Activated CD8-positive, alpha-beta memory T cell treated with anti-CD3 and anti-CD28 coated beads for 4 hours (primary cell): ENCODE data around the gene PNMT.
"Not testable (repeated sequence)": the region's sequence is repeated elsewhere in the genome, so short reads cannot be mapped to it uniquely, and the experiment has no call there.

Experiments used
- DNase-seq, 2 donors: peaks; one replicate each; pipeline ENCODE4 v3.0.0-alpha.2; 2020; ENCODE audit warnings: low read depth in 2 of 2

Gene PNMT

GRCh38 chr17:39687546-39688474 lies 19.6 kb downstream of the PNMT start, which contains the start of gene PGAP3:
Gene PGAP3 (minus strand): TSS chr17:39688057. CDS start chr17:39688014, 43 bp downstream.
- peak; percentile 69 to 76 for DNase-seq

DNA sequence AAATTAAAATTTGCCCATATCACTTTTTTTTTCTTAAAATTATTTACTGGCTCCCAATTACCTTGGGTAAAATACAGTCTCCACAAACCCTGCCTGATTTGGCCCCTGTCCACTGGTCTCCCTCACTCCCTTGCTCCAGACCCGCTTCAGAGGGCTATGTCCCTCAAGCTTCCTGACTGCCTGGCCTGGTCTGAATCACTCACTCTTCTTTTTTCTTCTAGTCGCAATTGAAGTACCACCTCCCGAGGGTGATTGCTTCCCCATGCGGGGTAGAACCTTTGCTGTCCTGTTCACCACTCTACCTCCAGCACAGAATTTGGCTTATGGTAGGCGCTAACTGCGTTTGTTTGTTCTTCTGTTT lies 20.2 kb downstream of the PNMT start:
- no peak for DNase-seq

DNA sequence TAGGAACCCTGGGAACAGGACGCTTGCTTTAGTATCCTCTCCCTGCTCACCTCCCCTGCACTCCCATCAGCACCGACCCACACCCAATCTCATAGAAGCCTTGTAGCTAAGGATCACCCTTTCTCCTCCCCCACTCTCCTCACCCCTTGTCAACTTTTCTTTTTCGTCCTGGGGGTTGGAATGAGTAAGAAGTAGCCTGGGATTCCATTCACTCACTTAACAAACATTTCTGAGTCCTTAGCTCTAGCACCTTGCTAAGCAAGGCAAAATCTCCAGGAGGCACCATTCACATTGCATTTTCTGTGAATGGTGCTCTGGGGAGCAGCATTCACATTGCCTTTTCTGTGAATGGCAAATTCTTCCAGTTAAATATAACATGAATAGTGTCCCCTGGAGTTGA lies 20.7 kb downstream of the PNMT start:
- no peak for DNase-seq

DNA sequence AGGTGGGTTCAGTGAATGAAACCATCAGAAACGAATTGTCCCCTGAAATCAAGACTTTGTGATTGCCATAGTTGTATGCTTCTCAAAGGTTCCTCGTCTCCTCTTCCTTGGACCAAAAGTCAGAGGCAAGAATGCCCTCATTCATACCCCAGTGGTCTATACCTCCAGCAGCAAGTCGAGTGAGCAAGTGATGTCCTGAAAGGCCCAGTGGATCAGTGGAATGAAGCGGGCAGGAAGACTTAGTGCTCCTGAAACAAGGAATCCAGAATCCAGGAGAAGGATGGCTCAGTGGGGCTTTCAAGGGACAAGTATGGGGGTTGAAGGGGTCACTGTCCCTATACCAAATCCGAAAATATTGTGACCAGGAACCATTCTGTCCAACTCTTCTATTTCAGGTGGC lies 26.3 kb downstream of the PNMT start:
- no peak for DNase-seq

GRCh38 chr17:39695089-39695474 lies 26.8 kb downstream of the PNMT start:
- no peak for DNase-seq

- no peak for DNase-seq
Measured at GRCh38 chr17:39696731-39697130, 28.5 kb downstream of the PNMT start.

DNA sequence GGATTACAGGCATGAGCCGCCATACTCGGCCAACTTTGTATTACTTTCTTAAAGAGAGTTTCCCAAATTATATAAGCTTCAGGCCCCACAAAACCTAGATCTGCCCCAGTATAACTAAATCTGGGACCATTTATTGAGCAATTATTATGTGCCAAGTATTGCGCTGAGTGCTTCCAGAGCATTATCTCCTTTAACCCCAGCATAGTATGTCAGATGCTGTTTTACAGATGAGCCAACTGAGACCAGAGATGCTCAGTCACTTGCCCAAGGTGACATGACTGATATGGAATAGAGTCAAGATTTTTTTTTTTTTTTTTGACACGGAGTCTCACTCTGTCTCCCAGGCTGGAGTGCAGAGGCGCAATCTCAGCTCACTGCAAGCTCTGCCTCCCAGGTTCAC lies 29.7 kb downstream of the PNMT start:
- no peak for DNase-seq

GRCh38 chr17:39699157-39699817 lies 31.0 kb downstream of the PNMT start:
- DNase-seq: not testable (repeated sequence)

DNA sequence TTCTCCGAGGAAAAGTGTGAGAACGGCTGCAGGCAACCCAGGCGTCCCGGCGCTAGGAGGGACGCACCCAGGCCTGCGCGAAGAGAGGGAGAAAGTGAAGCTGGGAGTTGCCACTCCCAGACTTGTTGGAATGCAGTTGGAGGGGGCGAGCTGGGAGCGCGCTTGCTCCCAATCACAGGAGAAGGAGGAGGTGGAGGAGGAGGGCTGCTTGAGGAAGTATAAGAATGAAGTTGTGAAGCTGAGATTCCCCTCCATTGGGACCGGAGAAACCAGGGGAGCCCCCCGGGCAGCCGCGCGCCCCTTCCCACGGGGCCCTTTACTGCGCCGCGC lies 31.5 kb downstream of the PNMT start, which contains the start of gene ERBB2:
TSS of gene ERBB2 (plus strand) at position 247 of the 330 bp plus-strand sequence. CDS start 175 bp downstream, outside the sequence.
- no peak for DNase-seq

DNA sequence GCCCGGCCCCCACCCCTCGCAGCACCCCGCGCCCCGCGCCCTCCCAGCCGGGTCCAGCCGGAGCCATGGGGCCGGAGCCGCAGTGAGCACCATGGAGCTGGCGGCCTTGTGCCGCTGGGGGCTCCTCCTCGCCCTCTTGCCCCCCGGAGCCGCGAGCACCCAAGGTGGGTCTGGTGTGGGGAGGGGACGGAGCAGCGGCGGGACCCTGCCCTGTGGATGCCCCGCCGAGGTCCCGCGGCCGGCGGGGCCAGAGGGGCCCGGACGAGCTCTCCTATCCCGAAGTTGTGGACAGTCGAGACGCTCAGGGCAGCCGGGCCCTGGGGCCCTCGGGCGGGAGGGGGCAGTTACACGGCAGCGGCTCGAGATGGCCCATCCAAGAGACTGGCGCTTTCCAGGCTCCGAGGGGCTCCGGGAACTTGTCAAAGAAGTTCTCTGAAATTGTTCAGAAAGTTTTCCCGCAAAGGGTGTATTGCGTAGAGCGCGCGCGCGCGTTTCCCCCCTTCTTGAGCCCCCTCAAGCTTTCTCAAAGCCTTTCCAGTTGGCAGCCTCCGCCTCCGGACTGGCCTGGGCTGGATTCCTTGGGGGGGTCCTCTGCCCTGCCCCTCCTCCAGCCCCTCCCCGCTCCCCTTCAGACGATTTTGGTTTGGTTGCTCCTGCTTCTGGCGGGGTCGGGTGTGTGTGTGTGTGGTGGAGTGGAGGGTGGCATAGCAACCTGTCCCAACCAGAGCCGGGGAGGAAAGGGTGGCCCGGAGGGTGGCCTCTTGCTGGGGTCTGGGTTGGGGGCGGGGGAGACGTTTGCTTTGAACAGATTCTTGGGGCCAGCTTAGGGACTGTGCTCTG lies 32.1 kb downstream of the PNMT start:
- no peak for DNase-seq

DNA sequence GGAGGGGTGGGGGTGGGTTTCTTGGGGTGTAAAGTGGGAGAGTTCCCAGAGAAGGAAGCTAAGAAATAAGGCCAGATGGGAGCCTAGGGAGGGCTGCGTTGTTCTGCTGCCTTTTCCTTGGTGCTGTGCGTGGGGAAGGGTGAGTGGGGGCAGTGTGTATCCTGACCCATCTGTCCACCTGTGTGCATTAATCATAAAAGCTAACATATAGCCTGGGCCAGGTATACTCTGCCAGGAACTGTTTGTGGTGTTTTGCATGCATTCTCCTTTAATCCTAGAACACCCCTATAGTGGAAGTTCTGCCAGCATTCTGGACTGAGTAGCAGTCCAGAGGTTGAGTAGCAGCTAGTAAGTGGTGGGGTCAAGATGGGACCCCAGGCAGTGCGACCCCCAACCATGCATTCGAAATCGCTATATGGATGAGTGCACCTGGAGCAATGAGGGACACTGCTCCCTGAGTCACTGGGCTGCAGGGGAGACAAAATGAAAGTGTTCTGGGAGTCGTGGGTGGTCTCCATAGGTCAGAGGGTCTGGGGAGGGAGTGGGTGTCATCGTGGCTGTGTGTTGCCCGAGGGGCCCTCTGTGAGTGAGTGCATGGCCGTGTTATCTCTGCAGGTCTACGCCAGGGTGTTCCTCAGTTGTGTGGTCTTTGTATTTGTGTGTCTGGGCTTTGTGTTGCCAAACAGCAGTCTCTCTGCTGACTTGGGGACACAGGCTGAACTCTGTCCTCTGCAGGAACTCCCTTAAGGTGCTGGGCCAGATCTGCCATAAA lies 32.9 kb downstream of the PNMT start:
- no peak for DNase-seq

DNA sequence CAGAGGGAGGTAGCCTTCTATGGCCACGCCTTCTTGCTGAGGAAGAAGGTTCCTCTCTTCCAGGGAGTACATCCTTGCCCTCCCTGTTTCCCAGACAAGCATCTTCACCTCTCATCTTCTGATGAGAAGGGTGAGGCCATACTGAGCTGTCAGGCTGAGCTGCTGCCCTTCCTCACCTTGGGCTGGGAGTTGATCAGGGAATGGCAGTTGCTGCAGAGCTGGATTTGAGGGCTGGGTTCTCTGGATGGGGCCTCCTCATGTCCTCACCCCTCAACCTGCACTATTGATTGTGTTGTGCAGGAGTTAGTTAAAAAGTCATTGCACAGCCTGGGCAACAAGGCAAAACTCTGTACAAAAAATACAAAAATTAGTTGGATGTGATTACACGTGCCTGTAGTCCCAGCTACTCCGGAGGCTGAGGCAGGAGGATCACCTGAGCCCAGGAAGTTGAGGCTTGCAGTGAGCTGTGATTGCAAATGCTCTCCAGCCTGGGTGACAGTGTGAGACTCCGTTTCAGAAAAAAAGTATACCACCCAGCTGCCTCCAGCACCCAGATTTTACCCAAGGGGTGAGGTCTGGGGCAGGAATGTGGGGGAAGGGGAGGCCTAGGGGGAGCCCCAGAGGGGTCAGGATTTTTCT lies 33.6 kb downstream of the PNMT start:
- DNase-seq: no peak

DNA sequence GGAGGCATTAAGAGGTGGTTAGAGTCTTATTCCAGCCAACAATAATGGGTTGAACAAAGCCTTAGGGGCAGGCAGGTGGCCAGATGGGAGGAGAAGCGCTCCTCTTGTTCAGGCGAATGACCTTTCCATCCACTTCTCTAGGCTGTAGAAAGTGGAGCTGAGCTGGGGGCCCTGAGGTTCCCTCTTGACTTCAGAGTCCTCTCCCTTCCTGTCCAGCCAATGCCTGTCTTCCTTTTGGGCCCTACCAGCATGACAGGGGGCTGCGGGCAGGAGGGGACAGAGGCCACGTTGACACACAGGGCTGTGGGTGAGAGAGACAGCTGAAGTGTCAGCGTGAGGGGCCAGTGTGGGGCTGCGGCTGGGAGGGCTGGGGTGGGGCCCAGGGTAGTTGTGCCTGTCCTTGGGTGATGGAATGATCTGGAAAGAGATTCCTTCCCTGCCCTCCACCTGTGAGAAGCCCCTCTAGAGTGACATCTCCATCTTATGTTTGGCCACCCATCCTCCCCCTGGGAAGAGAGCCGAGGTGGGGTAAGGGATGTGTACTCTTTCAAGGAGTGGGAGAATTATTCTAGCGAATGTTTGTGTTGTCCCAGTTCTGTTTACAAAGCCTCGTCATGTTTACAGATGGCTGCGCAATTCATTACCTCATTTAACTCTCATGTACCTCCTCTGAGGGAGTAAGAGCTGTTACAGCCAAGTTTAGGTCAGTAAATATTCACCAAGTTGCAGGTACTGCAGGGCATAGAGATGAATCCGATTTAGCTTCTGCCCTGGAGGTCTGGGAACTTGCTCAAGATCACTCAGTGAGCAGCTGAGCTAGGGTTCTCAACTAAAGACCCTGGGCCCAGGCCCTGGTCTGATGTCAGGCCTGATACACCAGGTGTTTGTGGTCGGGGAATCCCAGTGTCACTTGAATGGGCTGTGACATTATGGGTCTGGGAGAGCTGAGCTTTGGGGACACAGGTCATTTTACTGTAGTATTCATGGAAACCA lies 34.9 kb downstream of the PNMT start:
- no peak for DNase-seq

- no peak for DNase-seq
Measured at GRCh38 chr17:39703913-39704312, 35.7 kb downstream of the PNMT start.

- DNase-seq: no peak
Measured at GRCh38 chr17:39704821-39705551, 36.7 kb downstream of the PNMT start.

- DNase-seq: no peak
Measured at GRCh38 chr17:39705786-39706348, 37.6 kb downstream of the PNMT start.

- no peak for DNase-seq
Measured at GRCh38 chr17:39706383-39706782, 38.1 kb downstream of the PNMT start.

- no peak for DNase-seq
Measured at GRCh38 chr17:39706921-39707337, 38.7 kb downstream of the PNMT start.
